K562 (cell line): Measurements from ENCODE around the gene NFS1. TPM values are rescaled to one million over a fixed set of nuclear protein-coding genes. Genes with fewer than 3 reads are reported as not detected.

Experiments
- ATAC-seq: fragments of 200-7000 bp; cut with Tn5 transposase; 3 replicates; pipeline ENCODE4 v1.9.1; 2020; ENCODE audit warnings: moderate library complexity
- BruUV-seq: library from RNA; stranded (reverse); fragments of 400-500 nt; replicated peaks from 2 replicates; lab custom pipeline; 2021; lab: Mats Ljungman, UMichigan
- CTCF ChIA-PET: fragments of 300-600 bp; formaldehyde crosslinking; extraction: SDS; loops from one replicate; lab custom pipeline; 2021; ENCODE audit warnings: low intra/inter-chr PET ratio; lab: Yijun Ruan, JAX
- POLR2A ChIA-PET: fragments of 300-600, 350-650 bp; sonication (Branson Sonifier 250); formaldehyde crosslinking; extraction: SDS; loops from one replicate; lab custom pipeline; 2021; ENCODE audit warnings: antibody characterized with exemption, inconsistent platforms; lab: Yijun Ruan, JAX
- DNase-seq, 4 experiments: peaks; one replicate each; pipeline versions ENCODE4 v3.0.0 to v3.0.0-alpha.2; 2011 to 2018; ENCODE audit warnings: low spot score in 3 of 4, mixed read lengths in 3 of 4; ENCODE audit errors: extremely low read depth in 1 of 4
- FAIRE-seq: peaks from 2 replicates; lab custom pipeline; 2011; peaks lifted over from hg19 to GRCh38; lab: Jason Lieb, UNC
- H2AFZ ChIP-seq: 2 replicates; pipeline ENCODE4 v1.6.0; 2011; ENCODE audit warnings: low read depth, low read length, control low read depth, inconsistent platforms
- H3K27ac ChIP-seq: fragments of 200-600 bp; 3 replicates; pipeline ENCODE4 v1.8.0; 2011; ENCODE audit warnings: low read depth, mild to moderate bottlenecking, control low read depth, inconsistent platforms, low read length, moderate library complexity, mixed read lengths; ENCODE audit errors: extremely low read depth
- H3K27me3 ChIP-seq, 2 experiments: fragments of 300-600 bp in 1 of 2; 2 replicates in 1 of 2; 3 replicates in 1 of 2; pipeline versions ENCODE4 v1.6.0 to v1.8.0; 2011; ENCODE audit warnings: inconsistent platforms in 2 of 2, low read length in 2 of 2, mild to moderate bottlenecking in 1 of 2, mixed read lengths in 1 of 2, moderate library complexity in 1 of 2; ENCODE audit not compliant: control insufficient read depth in 2 of 2, insufficient read depth in 2 of 2
- H3K36me3 ChIP-seq: fragments of 300-600 bp; 3 replicates; pipeline ENCODE4 v1.8.0; 2011; ENCODE audit warnings: mild to moderate bottlenecking, low read length, inconsistent platforms; ENCODE audit not compliant: control insufficient read depth, insufficient read depth
- H3K4me1 ChIP-seq, 2 experiments: fragments of 200-600 bp in 1 of 2; replicated peaks in 1 of 2; 2 replicates in 1 of 2; 3 replicates in 1 of 2; pipeline versions ENCODE4 v1.5.1 to v1.8.0; 2011; ENCODE audit warnings: inconsistent platforms in 2 of 2, low read length in 2 of 2, mild to moderate bottlenecking in 1 of 2, mixed read lengths in 1 of 2, moderate library complexity in 1 of 2; ENCODE audit not compliant: control insufficient read depth in 2 of 2, insufficient read depth in 2 of 2
- H3K4me2 ChIP-seq: 2 replicates; pipeline ENCODE4 v1.6.1; 2011; ENCODE audit warnings: low read length, control low read depth, inconsistent platforms, mixed read lengths; ENCODE audit not compliant: insufficient read depth
- H3K4me3 ChIP-seq: fragments of 200-600 bp; sonication (generic), shearing (Covaris generic); 2 replicates; pipeline ENCODE4 v1.5.1; 2016; ENCODE audit warnings: control low read depth, inconsistent platforms
- H3K79me2 ChIP-seq: fragments of 200-600 bp; 3 replicates; pipeline ENCODE4 v1.8.0; 2011; ENCODE audit warnings: low read length, inconsistent platforms; ENCODE audit not compliant: control insufficient read depth, insufficient read depth
- H3K9ac ChIP-seq, 2 experiments: 2 replicates each; pipeline versions ENCODE4 v1.6.0 to v1.6.1; 2011; ENCODE audit warnings: low read depth in 2 of 2, low read length in 2 of 2, control low read depth in 1 of 2, inconsistent platforms in 1 of 2, mild to moderate bottlenecking in 1 of 2, mixed read lengths in 1 of 2; ENCODE audit not compliant: insufficient read depth in 1 of 2
- H3K9me1 ChIP-seq: one replicate; pipeline ENCODE4 v1.6.0; 2011; ENCODE audit warnings: inconsistent platforms, mild to moderate bottlenecking, low read length, moderate library complexity; ENCODE audit not compliant: control insufficient read depth, insufficient read depth
- H3K9me3 ChIP-seq: replicated peaks from 2 replicates; pipeline ENCODE4 v1.5.1; 2011; ENCODE audit warnings: low read depth, low read length, inconsistent platforms; ENCODE audit not compliant: control insufficient read depth, insufficient read depth
- H4K20me1 ChIP-seq: replicated peaks from 2 replicates; pipeline ENCODE4 v1.6.1; 2011; ENCODE audit warnings: low read length, inconsistent platforms, mixed read lengths; ENCODE audit not compliant: control insufficient read depth, insufficient read depth
- ZNF507 ChIP-seq: conservative IDR thresholded peaks from 2 replicates; pipeline ENCODE4 v1.6.1; 2017; ENCODE audit warnings: missing genetic modification characterization, missing compliant biosample characterization
- WGBS: fragments of 100-300 bp; shearing (Covaris generic); methylation state at CpG from one replicate; pipeline ENCODE4 v1.1.6; 2016; ENCODE audit warnings: low coverage, mixed read lengths; ENCODE audit not compliant: insufficient coverage; ENCODE audit errors: missing lambda C conversion rate; 5-methylcytosine and 5-hydroxymethylcytosine counted together
- in situ Hi-C: fragments of 300-500 bp; cut with MboI; formaldehyde crosslinking; loops from 4 replicates; pipeline ENCODE4 v1.15.0; 2018; ENCODE audit warnings: inconsistent platforms, mixed read lengths
- intact Hi-C: fragments of 100-400 bp; cut with micrococcal nuclease; formaldehyde crosslinking; loops from 2 replicates; pipeline ENCODE4 v1.14.2; 2022
- polyA plus RNA-seq, 8 experiments: library from polyadenylated mRNA; depleted of rRNA in 4 of 8; stranded (reverse) in 5 of 8; unstranded in 3 of 8; fragments of >200 nt; fragmentation: Nextera tagmentation in 2 of 8; fragmentation: Illumina TruSeq in 1 of 8; extraction: Ambion mirVana in 2 of 8; extraction: Trizol in 1 of 8; gene quantifications; 2 replicates each; pipeline versions ENCODE4 v1.2.1 to v1.2.3, GENCODE V29; 2011 to 2014; ENCODE audit warnings: inconsistent platforms in 1 of 8, missing spikeins in 1 of 8
- total RNA-seq, 7 experiments: library from RNA; depleted of rRNA in 6 of 7; stranded (reverse); fragments of >200 nt in 6 of 7; fragmentation: Illumina TruSeq in 2 of 7; extraction: Trizol in 2 of 7; gene quantifications; 2 replicates each; pipeline versions ENCODE4 v1.2.1 to v1.2.3, GENCODE V29; 2011 to 2021; ENCODE audit warnings: low replicate concordance in 1 of 7
- TF ChIP-seq, protein P1 (sequence below): fragments of 250-450 bp; sonication (Bioruptor Pico); IDR thresholded peaks from 2 replicates; pipeline ENCODE4 v1.4.0; 2020; ENCODE audit warnings: mild to moderate bottlenecking, moderate library complexity
- TF ChIP-seq, protein P2 (sequence below): fragments of 450-650 bp; formaldehyde crosslinking; IDR thresholded peaks from 2 replicates; pipeline ENCODE4 v1.4.0; 2020; ENCODE audit warnings: mild to moderate bottlenecking

NFS1 gene
- total and polyA plus RNA-seq, 9 of the 15 experiments (the other 6 are each of a cell fraction or from before 2014, with no cell fraction given): 11.5 to 84.8 (median 47.1) TPM

DNA sequence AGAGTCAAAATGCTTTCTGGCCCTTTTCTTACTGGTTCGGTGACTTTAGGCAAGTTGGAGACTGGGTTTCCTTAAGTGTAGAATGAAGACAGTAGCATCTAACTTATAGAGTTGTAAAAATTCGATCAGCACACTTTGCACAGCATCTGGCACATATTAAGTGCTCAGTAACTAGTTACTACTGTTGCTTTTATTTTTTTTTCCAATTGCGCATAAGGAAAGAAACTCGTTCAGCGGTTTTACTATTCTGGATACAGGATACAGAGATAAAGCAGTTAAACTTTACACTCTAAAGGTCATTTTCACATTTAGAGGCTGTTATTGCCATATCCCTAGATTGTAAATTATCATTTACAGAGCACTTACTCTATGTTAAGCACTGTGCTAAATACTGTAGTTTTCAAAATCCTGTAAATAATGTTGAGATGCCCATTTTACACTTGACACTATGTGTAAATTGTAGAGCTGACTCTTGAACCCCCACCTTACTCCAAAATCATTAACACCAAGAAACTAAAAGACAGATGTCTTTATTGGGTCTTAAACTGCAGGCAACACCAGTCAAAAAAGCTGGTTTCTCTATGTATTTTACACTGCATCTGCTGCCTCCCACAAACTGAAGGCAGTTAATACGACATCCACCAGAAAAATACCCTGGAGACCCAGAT lies 939 bp upstream of the NFS1 start:
- in situ Hi-C loops (no loop called here), intact Hi-C loops (loop anchor here (2.0 kb wide), 1 partner anchor 83 kb away; no protein-coding TSS in a partner anchor)
- H3K36me3 ChIP-seq: peaks cover 68% of the 10 kb centered on the region
- H3K4me2 ChIP-seq: peak overlapping the region; percentile 98
- no peaks in the 10 kb centered on the region for H3K9me3 ChIP-seq
- ATAC-seq: no peak
- no peak for TF ChIP-seq ZNF507 (tag)
- TF ChIP-seq, protein P1, sequence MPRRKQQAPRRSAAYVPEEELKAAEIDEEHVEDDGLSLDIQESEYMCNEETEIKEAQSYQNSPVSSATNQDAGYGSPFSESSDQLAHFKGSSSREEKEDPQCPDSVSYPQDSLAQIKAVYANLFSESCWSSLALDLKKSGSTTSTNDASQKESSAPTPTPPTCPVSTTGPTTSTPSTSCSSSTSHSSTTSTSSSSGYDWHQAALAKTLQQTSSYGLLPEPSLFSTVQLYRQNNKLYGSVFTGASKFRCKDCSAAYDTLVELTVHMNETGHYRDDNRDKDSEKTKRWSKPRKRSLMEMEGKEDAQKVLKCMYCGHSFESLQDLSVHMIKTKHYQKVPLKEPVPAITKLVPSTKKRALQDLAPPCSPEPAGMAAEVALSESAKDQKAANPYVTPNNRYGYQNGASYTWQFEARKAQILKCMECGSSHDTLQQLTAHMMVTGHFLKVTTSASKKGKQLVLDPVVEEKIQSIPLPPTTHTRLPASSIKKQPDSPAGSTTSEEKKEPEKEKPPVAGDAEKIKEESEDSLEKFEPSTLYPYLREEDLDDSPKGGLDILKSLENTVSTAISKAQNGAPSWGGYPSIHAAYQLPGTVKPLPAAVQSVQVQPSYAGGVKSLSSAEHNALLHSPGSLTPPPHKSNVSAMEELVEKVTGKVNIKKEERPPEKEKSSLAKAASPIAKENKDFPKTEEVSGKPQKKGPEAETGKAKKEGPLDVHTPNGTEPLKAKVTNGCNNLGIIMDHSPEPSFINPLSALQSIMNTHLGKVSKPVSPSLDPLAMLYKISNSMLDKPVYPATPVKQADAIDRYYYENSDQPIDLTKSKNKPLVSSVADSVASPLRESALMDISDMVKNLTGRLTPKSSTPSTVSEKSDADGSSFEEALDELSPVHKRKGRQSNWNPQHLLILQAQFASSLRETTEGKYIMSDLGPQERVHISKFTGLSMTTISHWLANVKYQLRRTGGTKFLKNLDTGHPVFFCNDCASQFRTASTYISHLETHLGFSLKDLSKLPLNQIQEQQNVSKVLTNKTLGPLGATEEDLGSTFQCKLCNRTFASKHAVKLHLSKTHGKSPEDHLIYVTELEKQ (CRISPR knock-in tag): no peak
- TF ChIP-seq, protein P2, sequence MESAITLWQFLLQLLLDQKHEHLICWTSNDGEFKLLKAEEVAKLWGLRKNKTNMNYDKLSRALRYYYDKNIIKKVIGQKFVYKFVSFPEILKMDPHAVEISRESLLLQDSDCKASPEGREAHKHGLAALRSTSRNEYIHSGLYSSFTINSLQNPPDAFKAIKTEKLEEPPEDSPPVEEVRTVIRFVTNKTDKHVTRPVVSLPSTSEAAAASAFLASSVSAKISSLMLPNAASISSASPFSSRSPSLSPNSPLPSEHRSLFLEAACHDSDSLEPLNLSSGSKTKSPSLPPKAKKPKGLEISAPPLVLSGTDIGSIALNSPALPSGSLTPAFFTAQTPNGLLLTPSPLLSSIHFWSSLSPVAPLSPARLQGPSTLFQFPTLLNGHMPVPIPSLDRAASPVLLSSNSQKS (CRISPR knock-in tag): 0 out of 2 replicates have a peak, but pooled peaks have one; percentile 17
- H3K4me1 ChIP-seq: peaks cover 10 to 14% of the 10 kb centered on the region in 2 experiments; a peak in 4 of 5 replicates
- POLR2A ChIA-PET: interaction anchor here (0.7 to 12.6 kb wide), 13 partner anchors 8 to 39 kb away, joined by 3 to 102 read pairs (median 5); no protein-coding TSS in a partner anchor
- peak overlapping the region; percentile 97 for H3K9ac ChIP-seq
- no TSS peak for BruUV-seq
- CTCF ChIA-PET: interaction anchor here (0.6 kb wide), 1 partner anchor 66 kb away, joined by 3 read pairs; no protein-coding TSS in a partner anchor
- H3K9me1 ChIP-seq: no peaks in the 10 kb centered on the region
- no peaks in the 10 kb centered on the region for H3K27me3 ChIP-seq
- H3K27ac ChIP-seq: peak overlapping the region; percentile 92
- H2AFZ ChIP-seq: peak overlapping the region; percentile 91
- no peak for DNase-seq
- peaks cover 44% of the 10 kb centered on the region for H3K79me2 ChIP-seq
- WGBS: 4% methylated on average over 6 of the region's 6 CpGs
- H3K4me3 ChIP-seq: peak overlapping the region; percentile 96
- H4K20me1 ChIP-seq: no peaks in the 10 kb centered on the region; the same call in 1 of the 2 replicates
- FAIRE-seq: no peak
